GM12878 (cell line): ENCODE measurements around the gene STAG1. TPM values are rescaled to one million over a fixed set of nuclear protein-coding genes. Genes with fewer than 3 reads are reported as not detected.
A peak's percentile ranks its signal among the peaks of the same experiment; 100 is the strongest.

Experiments
- ATAC-seq: fragments of 200-7000 bp; cut with Tn5 transposase; 3 replicates; pipeline ENCODE4 v1.9.1; 2020; ENCODE audit warnings: mild to moderate bottlenecking, moderate library complexity
- BruUV-seq: library from RNA; stranded (reverse); fragments of 400-500 nt; replicated peaks from 2 replicates; lab custom pipeline; 2021; lab: Mats Ljungman, UMichigan
- CTCF ChIA-PET: fragments of 300-600 bp; sonication (Branson Sonifier 250); formaldehyde crosslinking; extraction: SDS; loops from one replicate; lab custom pipeline; 2021; ENCODE audit warnings: inconsistent platforms; lab: Yijun Ruan, JAX
- POLR2A ChIA-PET: fragments of 350-600 bp; formaldehyde crosslinking; extraction: SDS; loops from one replicate; lab custom pipeline; 2021; ENCODE audit warnings: inconsistent platforms; lab: Charles Lee
- RAD21 ChIA-PET: fragments of 300-600 bp; sonication (Branson Sonifier 250); formaldehyde crosslinking; loops from one replicate; lab custom pipeline; 2023; ENCODE audit warnings: antibody characterized with exemption; ENCODE audit not compliant: unreplicated experiment; lab: Charles Lee
- SMC1A ChIA-PET: fragments of 300-600 bp; sonication (Branson Sonifier 250); formaldehyde crosslinking; loops from one replicate; lab custom pipeline; 2023; ENCODE audit not compliant: unreplicated experiment, uncharacterized antibody; lab: Charles Lee
- DNase-seq: peaks from one replicate; pipeline ENCODE4 v3.0.0-alpha.2; 2011; ENCODE audit warnings: low read depth, low spot score
- FAIRE-seq: peaks from 3 replicates; lab custom pipeline; 2011; peaks lifted over from hg19 to GRCh38; lab: Jason Lieb, UNC
- H2AFZ ChIP-seq: 2 replicates; pipeline ENCODE4 v1.6.0; 2011; ENCODE audit warnings: low read depth, low read length, control low read depth; ENCODE audit not compliant: control insufficient read depth
- H3K27ac ChIP-seq: 2 replicates; pipeline ENCODE4 v1.5.1; 2011; ENCODE audit warnings: control low read depth; ENCODE audit not compliant: control insufficient read depth, insufficient read depth
- H3K27me3 ChIP-seq, 2 experiments: replicated peaks in 1 of 2; 2 replicates each; pipeline versions ENCODE4 v1.6.0 to v1.6.1; 2011; ENCODE audit warnings: low read length in 1 of 2; ENCODE audit not compliant: control insufficient read depth in 2 of 2, insufficient read depth in 2 of 2
- H3K36me3 ChIP-seq, 2 experiments: 2 replicates each; pipeline ENCODE4 v1.5.1; 2011; ENCODE audit warnings: low read length in 1 of 2; ENCODE audit not compliant: control insufficient read depth in 2 of 2, insufficient read depth in 2 of 2
- H3K4me1 ChIP-seq: 2 replicates; pipeline ENCODE4 v1.6.1; 2011; ENCODE audit warnings: mild to moderate bottlenecking, low read length, moderate library complexity, mixed read lengths; ENCODE audit not compliant: control insufficient read depth, insufficient read depth
- H3K4me2 ChIP-seq: 2 replicates; pipeline ENCODE4 v1.6.0; 2011; ENCODE audit warnings: control low read depth; ENCODE audit not compliant: control insufficient read depth, insufficient read depth
- H3K4me3 ChIP-seq: fragments of 200-600 bp; sonication (generic); 2 replicates; pipeline ENCODE4 v1.5.1; 2016
- H3K79me2 ChIP-seq: 2 replicates; pipeline ENCODE4 v1.6.0; 2011; ENCODE audit warnings: low read length; ENCODE audit not compliant: control insufficient read depth, insufficient read depth
- H3K9ac ChIP-seq: 2 replicates; pipeline ENCODE4 v1.8.0; 2011; ENCODE audit warnings: low read length, control low read depth, mixed read lengths; ENCODE audit not compliant: control insufficient read depth, insufficient read depth
- H3K9me3 ChIP-seq: replicated peaks from 3 replicates; pipeline ENCODE4 v1.5.1; 2011; ENCODE audit warnings: mild to moderate bottlenecking, low read length; ENCODE audit not compliant: control insufficient read depth, insufficient read depth
- H4K20me1 ChIP-seq: 2 replicates; pipeline ENCODE4 v1.6.0; 2011; ENCODE audit not compliant: control insufficient read depth, insufficient read depth
- CHD2 ChIP-seq: IDR thresholded peaks from 2 replicates; pipeline ENCODE4 v1.6.1; 2011; ENCODE audit warnings: low read depth, low read length, improper control_type of control experiment, borderline replicate concordance
- NR2F1 ChIP-seq: fragments of 450-650 bp; conservative IDR thresholded peaks from 2 replicates; pipeline ENCODE4 v1.6.1; 2017; ENCODE audit warnings: mild to moderate bottlenecking
- PRDM15 ChIP-seq: fragments of 450-650 bp; formaldehyde crosslinking; IDR thresholded peaks from 2 replicates; pipeline ENCODE4 v1.4.0; 2020; ENCODE audit warnings: mild to moderate bottlenecking, moderate library complexity
- SP1 ChIP-seq: IDR thresholded peaks from one replicate; pipeline ENCODE4 v1.6.1; 2011; ENCODE audit warnings: low read depth, low read length
- WGBS: methylation state at CpG from one replicate; pipeline ENCODE4 v1.1.6; 2016; ENCODE audit warnings: low lambda C conversion rate; ENCODE audit not compliant: insufficient replicate concordance, insufficient coverage; ENCODE audit errors: missing lambda C conversion rate; 5-methylcytosine and 5-hydroxymethylcytosine counted together
- in situ Hi-C: fragments of 300-500 bp; cut with MboI; formaldehyde crosslinking; loops from 9 replicates; pipeline ENCODE4 v1.14.3; 2018; ENCODE audit warnings: mixed read lengths
- intact Hi-C: fragments of 100-400 bp; cut with micrococcal nuclease; formaldehyde crosslinking; loops from one replicate; pipeline ENCODE4 v1.14.2; 2022; ENCODE audit not compliant: unreplicated experiment
- polyA plus RNA-seq, 11 experiments: library from polyadenylated mRNA; depleted of rRNA in 4 of 11; unstranded in 6 of 11; stranded (reverse) in 5 of 11; fragments of >200 nt; fragmentation: Nextera tagmentation in 4 of 11; fragmentation: Illumina TruSeq in 1 of 11; extraction: Ambion mirVana in 4 of 11; extraction: Trizol in 1 of 11; gene quantifications; 1 replicate in 1 of 11; 2 replicates in 10 of 11; pipeline versions ENCODE4 v1.2.1 to v1.2.3, GENCODE V29; 2011 to 2016; ENCODE audit warnings: inconsistent platforms in 2 of 11, missing spikeins in 2 of 11, low read depth in 1 of 11
- total RNA-seq, 4 experiments: library from RNA; depleted of rRNA in 3 of 4; stranded (reverse); fragments of >200 nt in 3 of 4; fragmentation: Illumina TruSeq in 1 of 4; extraction: Trizol in 1 of 4; gene quantifications; 2 replicates each; pipeline versions ENCODE4 v1.2.1 to v1.2.3, GENCODE V29; 2013 to 2021

The STAG1 gene
- total and polyA plus RNA-seq, 10 of the 15 experiments (the other 5 are each of a cell fraction or from before 2014, with no cell fraction given), result 4.4 to 30.1 (median 20.2) TPM

GRCh38 chr3:136583823-136584222, 168.4 kb downstream of the STAG1 start:
- no peaks in the 10 kb centered on the region for H4K20me1 ChIP-seq
- POLR2A ChIA-PET, result no interaction called here
- in situ Hi-C loops, result no loop called here
- DNase-seq (no peak), ATAC-seq (no peak), FAIRE-seq (peak; percentile 79)
- H3K9me3 ChIP-seq, result no peaks in the 10 kb centered on the region
- H3K4me1 ChIP-seq, result no peaks in the 10 kb centered on the region
- RAD21 ChIA-PET, result no interaction called here
- SMC1A ChIA-PET, result no interaction called here
- no peak overlapping the region for H3K9ac ChIP-seq
- H3K27ac ChIP-seq, result no peak overlapping the region
- no TSS peak for BruUV-seq
- no peaks in the 10 kb centered on the region for H3K79me2 ChIP-seq
- CTCF ChIA-PET, result no interaction called here
- no peak overlapping the region for H2AFZ ChIP-seq
- no peak for TF ChIP-seq PRDM15 (CRISPR knock-in tag)
- no peak for TF ChIP-seq CHD2
- TF ChIP-seq NR2F1, result no peak
- no peak for TF ChIP-seq SP1
- intact Hi-C loops, result no loop called here
- no peak overlapping the region for H3K4me3 ChIP-seq
- H3K27me3 ChIP-seq, result no peaks in the 10 kb centered on the region
- WGBS, result 95% methylated on average over 2 of the region's 2 CpGs
- no peaks in the 10 kb centered on the region; a peak in 2 of 4 replicates for H3K36me3 ChIP-seq
- no peak overlapping the region for H3K4me2 ChIP-seq
